SK-N-MC (cell line): Measurements from ENCODE around the gene RUNX1.

Source experiments
- EZH2 ChIP-seq: fragments of 200-600 bp; sonication (generic); IDR thresholded peaks from one replicate; pipeline ENCODE4 v1.6.1; 2017; ENCODE audit warnings: antibody characterized with exemption
- FOXP2 ChIP-seq: optimal IDR thresholded peaks from 2 replicates; pipeline ENCODE3; 2011; ENCODE audit warnings: mild to moderate bottlenecking, moderate library complexity; ENCODE audit not compliant: insufficient read depth; ENCODE audit errors: extremely low read length, control extremely low read depth
- POLR2AphosphoS5 ChIP-seq: IDR thresholded peaks from 2 replicates; pipeline ENCODE4 v1.6.1; 2012; ENCODE audit warnings: mild to moderate bottlenecking, low read depth, low read length, borderline replicate concordance

DNA sequence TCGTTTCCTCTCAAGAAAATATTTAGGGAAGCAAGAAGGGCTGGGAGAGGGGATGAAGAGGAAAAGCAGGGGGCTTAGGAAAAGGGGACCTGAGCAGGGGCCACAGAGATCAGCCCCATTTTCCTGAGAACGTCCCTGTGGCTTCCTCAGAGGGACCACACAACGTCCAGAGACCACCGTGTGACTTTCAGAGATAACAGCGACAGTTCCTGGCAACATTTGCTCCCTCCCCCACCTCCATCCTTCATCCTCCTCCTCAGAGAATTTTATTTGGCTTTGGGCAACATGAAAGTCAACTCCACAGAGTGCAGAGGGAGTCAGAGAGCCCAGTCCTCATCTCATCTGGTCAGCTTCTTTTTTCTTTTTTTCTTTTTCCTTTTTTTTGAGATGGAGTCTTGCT lies 50.9 kb downstream of the RUNX1 start:
- no peak for TF ChIP-seq EZH2
- no peak for TF ChIP-seq POLR2AphosphoS5
- no peak for TF ChIP-seq FOXP2
